ENCODE results near the gene AUNIP.
"Not testable (repeated sequence)": the region's sequence is repeated elsewhere in the genome, so short reads cannot be mapped to it uniquely, and the experiment has no call there.

AUNIP gene

GRCh38 chr1:25864434-25864833 lies 5.2 kb upstream of the AUNIP start:
- DNase-seq (ENCODE audit: low read depth), result no peak

GRCh38 chr1:25863486-25864262 lies 4.4 kb upstream of the AUNIP start:
- no peak for DNase-seq (ENCODE audit: low read depth)

- DNase-seq (ENCODE audit: low read depth), result no peak
Observed at GRCh38 chr1:25862785-25863485, 3.7 kb upstream of the AUNIP start.

- DNase-seq (ENCODE audit: low read depth), result no peak
Observed at GRCh38 chr1:25861316-25862286, 2.3 kb upstream of the AUNIP start.

- DNase-seq (ENCODE audit: low read depth), result no peak
Observed at GRCh38 chr1:25858494-25858893, 763 bp downstream of the AUNIP start.

- no peak for DNase-seq (ENCODE audit: low read depth)
Observed at GRCh38 chr1:25856856-25857255, 2.4 kb downstream of the AUNIP start.

GRCh38 chr1:25854554-25854953 lies 4.7 kb downstream of the AUNIP start:
- no peak for DNase-seq (ENCODE audit: low read depth)

GRCh38 chr1:25848531-25848930 lies 10.7 kb downstream of the AUNIP start:
- no peak for DNase-seq (ENCODE audit: low read depth)

- no peak for DNase-seq (ENCODE audit: low read depth)
Observed at GRCh38 chr1:25847929-25848328, 11.3 kb downstream of the AUNIP start.

GRCh38 chr1:25845664-25846063 lies 13.6 kb downstream of the AUNIP start:
- DNase-seq (ENCODE audit: low read depth), result no peak

- DNase-seq (ENCODE audit: low read depth), result no peak
Observed at GRCh38 chr1:25844536-25845337, 14.5 kb downstream of the AUNIP start.

GRCh38 chr1:25843483-25843882 lies 15.8 kb downstream of the AUNIP start:
- DNase-seq (ENCODE audit: low read depth), result no peak

GRCh38 chr1:25839808-25840207 lies 19.4 kb downstream of the AUNIP start:
- DNase-seq (ENCODE audit: low read depth), result not testable (repeated sequence)

- DNase-seq (ENCODE audit: low read depth), result no peak
Observed at GRCh38 chr1:25837262-25837875, 21.9 kb downstream of the AUNIP start.

- no peak for DNase-seq (ENCODE audit: low read depth)
Observed at GRCh38 chr1:25836695-25837094, 22.6 kb downstream of the AUNIP start.

- no peak for DNase-seq (ENCODE audit: low read depth)
Observed at GRCh38 chr1:25834894-25835293, 24.4 kb downstream of the AUNIP start.

- DNase-seq (ENCODE audit: low read depth), result no peak
Observed at GRCh38 chr1:25833158-25833557, 26.1 kb downstream of the AUNIP start.

- DNase-seq (ENCODE audit: low read depth), result no peak
Observed at GRCh38 chr1:25832336-25833037, 26.8 kb downstream of the AUNIP start.

GRCh38 chr1:25831569-25832196 lies 27.6 kb downstream of the AUNIP start:
- DNase-seq (ENCODE audit: low read depth), result no peak

GRCh38 chr1:25829046-25829445 lies 30.2 kb downstream of the AUNIP start:
- DNase-seq (ENCODE audit: low read depth), result no peak
